ENCODE measurements around the gene SH3BP1.
"Not testable (repeated sequence)": the region's sequence is repeated elsewhere in the genome, so short reads cannot be mapped to it uniquely, and the experiment has no call there.

The SH3BP1 gene

DNA sequence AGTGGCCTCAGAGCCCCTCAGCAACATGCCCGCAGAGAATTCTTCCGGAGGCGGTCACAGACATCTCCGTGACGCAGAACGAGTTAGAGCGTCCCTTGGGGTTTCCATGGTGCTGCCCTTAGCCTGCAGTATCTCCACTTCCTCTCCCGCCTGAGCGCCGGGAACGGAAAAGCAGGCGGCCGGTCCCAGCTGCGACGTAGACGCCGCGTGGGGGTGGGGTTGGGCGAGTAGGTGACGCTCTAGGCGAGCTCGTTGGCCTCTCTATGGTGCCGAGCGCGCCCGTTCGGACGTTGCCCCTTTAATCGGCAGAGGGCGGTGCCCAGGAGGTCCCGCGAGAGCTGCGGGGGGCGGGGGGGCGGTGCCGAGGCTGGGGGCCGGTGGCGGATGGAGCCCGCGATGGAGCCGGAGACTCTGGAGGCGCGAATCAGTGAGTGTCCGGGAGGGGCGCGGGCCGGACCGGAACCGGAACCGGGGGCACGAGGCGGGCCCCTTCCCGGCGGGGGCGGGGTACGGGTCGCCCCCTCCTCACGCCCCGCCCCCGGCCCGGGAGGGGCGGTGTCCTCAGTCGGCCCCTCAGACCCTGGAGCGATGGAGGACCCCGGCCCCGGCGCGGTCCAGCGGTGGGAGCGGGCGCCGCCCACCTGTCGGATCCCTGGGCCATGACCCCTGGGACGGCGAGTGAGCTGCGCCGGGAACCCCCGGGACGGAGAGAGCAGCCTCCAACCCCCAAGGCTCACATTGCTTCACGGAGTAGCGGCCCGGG is 30.8 kb upstream of the SH3BP1 start, which contains the start of gene GGA1:
Gene GGA1 (plus strand): TSS at position 358 of the 763 bp plus-strand sequence. CDS start 27 bp downstream, at position 385.
- Mint-ChIP-seq H3K36me3 (peaks cover 6% of the 10 kb centered on the region), H3K27me3 (peaks cover 14% of the 10 kb centered on the region), H3K4me3 (peak within 1 kb of the TSS; percentile 97), H3K9me3 (no peaks in the 10 kb centered on the region), H3K27ac (peak within 1 kb of the TSS; percentile 96), H3K4me1 (peaks cover 63% of the 10 kb centered on the region)
- DNase-seq: peak; percentile 97
- CTCF ChIA-PET: interaction anchor here (0.6 to 6.3 kb wide), 14 partner anchors 16 to 74 kb away, joined by 3 to 48 read pairs (median 4); partner anchors contain the start of gene LGALS1

DNA sequence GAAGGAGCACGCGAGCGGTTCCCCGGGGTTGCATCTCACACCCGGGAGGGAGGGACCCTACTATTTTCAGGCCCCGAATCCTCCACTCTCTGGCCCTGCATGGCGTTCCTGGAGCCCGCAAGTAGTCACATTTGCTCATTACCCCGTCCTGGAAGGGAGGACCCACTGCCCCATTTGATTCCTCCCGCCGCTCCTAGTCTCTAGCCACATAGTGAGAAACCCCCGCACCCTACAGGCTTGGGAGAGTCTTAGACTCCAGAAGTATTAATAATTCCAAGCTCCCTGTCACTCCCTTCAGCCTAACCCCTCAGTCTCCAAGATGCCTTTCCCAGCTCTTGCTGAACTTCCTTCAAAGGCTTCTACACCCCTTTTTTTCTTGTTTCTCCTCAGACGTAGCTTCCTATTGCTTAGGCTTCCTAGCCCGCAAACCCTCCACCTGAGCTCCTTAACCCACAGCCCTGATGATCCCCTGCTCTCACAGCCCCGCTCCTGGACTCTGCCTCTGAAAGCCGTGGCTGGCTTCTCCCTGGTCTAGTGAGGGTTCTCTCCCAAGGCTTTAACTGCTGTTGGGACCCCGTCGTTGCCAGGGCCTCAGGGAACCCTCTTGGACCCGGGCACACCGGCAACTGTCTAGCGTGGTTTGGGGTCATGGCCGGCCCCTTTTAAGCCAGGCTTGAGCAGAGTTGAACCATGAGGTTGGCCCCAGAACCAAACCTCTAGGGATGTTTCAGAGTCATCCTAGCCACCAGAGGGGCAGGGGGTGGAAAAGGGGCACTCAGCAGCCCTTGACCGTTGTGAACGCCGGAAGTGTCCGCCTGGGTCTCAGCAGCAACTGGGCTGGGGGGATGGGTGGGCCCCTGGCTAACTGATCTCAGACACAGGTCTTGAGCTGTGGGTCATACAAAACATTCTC is 30.0 kb upstream of the SH3BP1 start:
- H3K36me3 Mint-ChIP-seq: peaks cover 10% of the 10 kb centered on the region
- no peaks in the 10 kb centered on the region for H3K9me3 Mint-ChIP-seq
- H3K27me3 Mint-ChIP-seq: peaks cover 7% of the 10 kb centered on the region
- no peak for DNase-seq
- CTCF ChIA-PET: interaction anchor here (0.7 to 6.3 kb wide), 10 partner anchors 14 to 73 kb away, joined by 3 to 48 read pairs (median 6); partner anchors contain the start of gene LGALS1
- H3K27ac Mint-ChIP-seq: peak overlapping the region; percentile 96
- H3K4me1 Mint-ChIP-seq: peaks cover 57% of the 10 kb centered on the region
- peak overlapping the region; percentile 97 for H3K4me3 Mint-ChIP-seq

DNA sequence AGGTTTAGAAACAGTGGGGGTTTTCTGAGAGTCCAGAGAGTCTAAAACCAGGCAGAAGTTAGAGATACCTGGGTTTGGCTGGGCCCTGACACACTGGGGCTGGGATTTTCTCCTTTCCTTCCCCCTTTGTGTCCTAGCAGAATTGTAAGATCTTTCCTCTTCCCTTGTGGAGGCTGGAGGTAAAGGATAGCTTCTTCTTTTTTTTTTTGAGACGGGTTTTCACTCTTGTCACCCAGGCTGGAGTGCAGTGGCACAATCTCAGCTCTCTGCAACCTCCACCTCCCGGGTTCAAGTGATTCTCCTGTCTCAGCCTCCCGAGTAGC is 29.4 kb upstream of the SH3BP1 start:
- not testable (repeated sequence) for H3K27me3 Mint-ChIP-seq, H3K9me3 Mint-ChIP-seq, DNase-seq
- CTCF ChIA-PET: interaction anchor here (0.7 to 6.3 kb wide), 7 partner anchors 14 to 72 kb away, joined by 3 to 48 read pairs (median 7); no protein-coding TSS in a partner anchor
- Mint-ChIP-seq H3K36me3 (peaks cover 12% of the 10 kb centered on the region), H3K27ac (peak overlapping the region; percentile 96), H3K4me3 (peak overlapping the region; percentile 97), H3K4me1 (peaks cover 51% of the 10 kb centered on the region)

DNA sequence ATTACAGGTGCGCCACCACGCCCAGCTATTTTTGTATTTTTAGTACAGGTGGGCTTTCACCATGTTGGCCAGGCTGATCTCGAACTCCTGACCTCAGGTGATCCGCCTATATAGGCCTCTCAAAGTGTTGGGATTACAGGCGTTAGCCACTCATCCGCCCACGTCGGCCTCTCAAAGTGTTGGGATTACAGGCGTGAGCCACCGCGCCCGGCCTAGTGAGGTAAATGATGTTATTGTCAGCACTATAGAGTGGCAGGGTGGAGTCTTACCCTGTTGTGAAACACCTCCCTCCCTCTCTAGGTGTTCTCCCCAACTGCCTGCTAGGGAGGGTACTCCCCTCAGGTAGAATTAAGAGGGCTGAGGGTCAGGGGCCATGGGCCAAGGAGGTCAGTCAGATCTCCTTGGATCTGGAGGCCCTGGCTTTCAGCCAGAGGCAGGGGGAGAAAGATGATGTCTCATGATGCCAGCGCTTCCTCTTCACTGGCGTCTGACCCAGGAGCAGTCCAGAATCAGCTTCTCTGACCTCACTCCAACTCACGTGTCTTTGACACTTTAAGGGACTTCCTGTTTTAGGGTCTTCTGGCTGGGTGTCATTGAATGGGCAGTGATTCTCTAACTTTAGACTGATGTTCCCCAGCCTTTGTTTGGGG is 28.9 kb upstream of the SH3BP1 start:
- peak overlapping the region; percentile 24 for H3K27ac Mint-ChIP-seq
- CTCF ChIA-PET: interaction anchor here (1.0 to 6.3 kb wide), 6 partner anchors 13 to 72 kb away, joined by 3 to 48 read pairs (median 8); no protein-coding TSS in a partner anchor

DNA sequence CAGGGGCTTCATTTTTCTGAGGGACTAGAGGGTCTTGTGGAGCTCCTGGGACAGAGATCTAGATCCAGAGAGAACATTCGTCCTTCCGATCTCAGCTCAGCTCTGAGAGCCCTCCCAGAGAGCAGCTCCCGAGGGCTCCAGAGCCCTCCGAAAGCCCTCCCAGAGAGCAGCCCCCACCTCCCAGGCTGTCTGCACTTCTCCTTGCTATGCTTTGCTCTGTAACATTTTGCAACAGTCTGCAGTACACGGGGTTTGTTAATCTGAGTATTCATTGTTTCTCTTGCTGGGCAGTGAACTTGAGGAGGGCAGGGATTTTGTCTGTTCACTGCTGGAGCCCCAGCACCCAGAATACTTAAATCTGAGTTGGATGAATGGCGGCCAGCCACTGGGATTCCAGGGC is 28.3 kb upstream of the SH3BP1 start:
- Mint-ChIP-seq H3K4me1 (peaks cover 40% of the 10 kb centered on the region), H3K9me3 (no peaks in the 10 kb centered on the region), H3K27me3 (no peaks in the 10 kb centered on the region), H3K4me3 (no peak overlapping the region), H3K27ac (no peak overlapping the region), H3K36me3 (peaks cover 12% of the 10 kb centered on the region)
- no peak for DNase-seq
- CTCF ChIA-PET: interaction anchor here (1.0 to 6.3 kb wide), 4 partner anchors 19 to 71 kb away, joined by 3 to 48 read pairs (median 8); no protein-coding TSS in a partner anchor

More for the DNA sequence above, 28.9 kb upstream of the SH3BP1 start:
- Mint-ChIP-seq H3K4me3 (peak overlapping the region; percentile 97), H3K9me3 (no peaks in the 10 kb centered on the region), H3K27me3 (no peaks in the 10 kb centered on the region), H3K4me1 (peaks cover 46% of the 10 kb centered on the region), H3K36me3 (peaks cover 12% of the 10 kb centered on the region)
- no peak for DNase-seq

DNA sequence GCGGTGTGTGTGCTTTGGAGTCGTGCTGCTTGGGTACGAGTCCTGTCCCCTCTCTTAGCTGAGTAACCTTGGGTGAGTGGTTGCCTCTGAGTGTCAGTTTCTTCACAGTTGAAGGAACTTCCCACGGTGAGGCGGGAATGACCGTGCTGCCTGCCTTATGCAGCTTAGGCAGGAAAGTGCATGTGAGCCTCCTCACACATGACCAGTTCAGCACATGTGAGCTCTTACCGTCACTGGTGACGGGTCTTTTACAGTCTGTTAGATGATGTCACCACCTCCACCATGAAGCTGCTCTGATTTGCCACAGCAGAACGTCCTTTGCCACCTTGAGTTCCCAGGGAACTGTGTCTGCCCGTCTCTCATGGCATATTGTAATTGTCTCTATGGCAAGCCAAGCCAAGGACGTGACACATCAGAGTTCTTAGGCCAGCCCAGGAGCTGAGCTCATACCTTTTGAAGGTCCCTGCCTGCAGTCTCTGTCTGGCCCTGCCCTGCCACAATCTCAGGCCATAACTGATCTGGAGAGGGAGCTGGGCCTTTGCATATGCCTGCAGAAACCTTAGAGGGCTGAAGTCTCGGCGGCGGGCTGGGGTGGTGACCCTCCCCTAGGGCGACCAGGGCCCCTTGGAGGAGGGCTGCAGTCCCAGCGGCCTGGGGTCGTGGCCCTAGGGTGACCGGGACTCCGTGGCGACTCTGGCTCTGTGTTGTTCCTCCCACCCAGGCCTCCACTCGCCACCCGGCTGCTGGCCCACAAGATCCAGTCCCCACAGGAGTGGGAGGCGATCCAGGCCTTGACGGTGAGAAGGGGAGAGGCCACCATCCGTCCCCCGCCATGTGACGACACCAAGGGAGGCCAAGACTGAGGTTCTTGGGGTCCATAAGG is 23.0 kb upstream of the SH3BP1 start:
- H3K27me3 Mint-ChIP-seq: no peaks in the 10 kb centered on the region
- CTCF ChIA-PET: interaction anchor here (1.0 to 1.1 kb wide), 2 partner anchors 27 kb away, joined by 3 read pairs; no protein-coding TSS in a partner anchor
- H3K4me1 Mint-ChIP-seq: peaks cover 3% of the 10 kb centered on the region
- DNase-seq: no peak
- peaks cover 21% of the 10 kb centered on the region for H3K36me3 Mint-ChIP-seq
- H3K27ac Mint-ChIP-seq: no peak overlapping the region
- no peak overlapping the region for H3K4me3 Mint-ChIP-seq
- H3K9me3 Mint-ChIP-seq: no peaks in the 10 kb centered on the region

DNA sequence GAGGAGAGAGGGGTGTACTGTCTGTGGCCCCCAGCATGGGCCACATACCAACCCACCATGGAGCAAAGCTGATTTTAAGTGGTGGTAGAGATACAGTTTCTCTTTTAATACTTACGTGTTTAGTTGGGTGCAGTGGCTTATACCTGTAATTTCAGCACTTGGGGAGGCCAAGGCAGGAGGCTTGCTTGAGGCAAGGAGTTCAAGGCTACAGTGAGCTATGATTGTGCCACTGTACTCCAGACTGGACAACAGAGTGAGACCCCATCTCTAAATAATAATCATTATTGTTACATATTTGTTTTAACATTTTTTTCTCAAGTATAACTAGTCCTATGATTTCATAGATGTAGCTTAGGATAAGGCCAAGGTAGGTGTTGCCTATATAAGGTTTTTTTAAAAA is 22.0 kb upstream of the SH3BP1 start:
- no peaks in the 10 kb centered on the region for H3K9me3 Mint-ChIP-seq
- no peak for DNase-seq

DNA sequence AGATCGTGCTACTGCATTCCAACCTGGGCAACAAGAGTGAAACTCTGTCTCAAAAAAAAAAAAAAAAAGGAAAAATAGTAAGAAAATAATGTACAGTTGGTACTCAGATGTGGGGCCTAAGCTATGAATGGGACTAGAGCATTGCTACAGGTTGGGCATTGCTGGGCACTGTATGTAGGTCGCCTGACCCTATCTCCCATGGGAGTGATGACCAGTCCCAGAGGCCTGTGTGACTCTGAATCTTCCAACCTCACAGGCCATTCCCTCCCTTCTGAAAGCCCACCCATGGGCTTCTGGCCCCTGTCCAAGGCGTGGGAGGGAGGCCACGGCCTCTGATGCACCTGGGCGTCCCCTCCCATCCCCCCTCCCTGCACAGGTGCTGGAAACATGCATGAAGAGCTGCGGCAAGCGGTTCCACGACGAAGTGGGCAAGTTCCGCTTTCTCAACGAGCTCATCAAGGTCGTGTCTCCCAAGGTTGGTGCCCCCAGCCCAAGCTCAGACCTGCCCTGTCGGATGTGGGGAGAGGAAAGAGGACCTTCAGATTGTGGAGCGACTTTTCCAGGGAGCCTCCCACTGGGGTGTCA is 21.3 kb upstream of the SH3BP1 start:
- DNase-seq: no peak
- peaks cover 26% of the 10 kb centered on the region for H3K36me3 Mint-ChIP-seq
- H3K27ac Mint-ChIP-seq: no peak overlapping the region
- H3K27me3 Mint-ChIP-seq: no peaks in the 10 kb centered on the region
- CTCF ChIA-PET: interaction anchor here (1.8 to 2.4 kb wide), 2 partner anchors 15 to 17 kb away, joined by 3 to 6 read pairs; no protein-coding TSS in a partner anchor
- peaks cover 4% of the 10 kb centered on the region for H3K4me1 Mint-ChIP-seq
- no peak overlapping the region for H3K4me3 Mint-ChIP-seq
- H3K9me3 Mint-ChIP-seq: no peaks in the 10 kb centered on the region

More for the DNA sequence above, 22.0 kb upstream of the SH3BP1 start:
- no peak overlapping the region for H3K27ac Mint-ChIP-seq
- H3K27me3 Mint-ChIP-seq: no peaks in the 10 kb centered on the region
- no peak overlapping the region for H3K4me3 Mint-ChIP-seq
- peaks cover 3% of the 10 kb centered on the region for H3K4me1 Mint-ChIP-seq
- CTCF ChIA-PET: interaction anchor here (1.0 kb wide), 1 partner anchor 26 kb away, joined by 3 read pairs; no protein-coding TSS in a partner anchor
- H3K36me3 Mint-ChIP-seq: peaks cover 24% of the 10 kb centered on the region

DNA sequence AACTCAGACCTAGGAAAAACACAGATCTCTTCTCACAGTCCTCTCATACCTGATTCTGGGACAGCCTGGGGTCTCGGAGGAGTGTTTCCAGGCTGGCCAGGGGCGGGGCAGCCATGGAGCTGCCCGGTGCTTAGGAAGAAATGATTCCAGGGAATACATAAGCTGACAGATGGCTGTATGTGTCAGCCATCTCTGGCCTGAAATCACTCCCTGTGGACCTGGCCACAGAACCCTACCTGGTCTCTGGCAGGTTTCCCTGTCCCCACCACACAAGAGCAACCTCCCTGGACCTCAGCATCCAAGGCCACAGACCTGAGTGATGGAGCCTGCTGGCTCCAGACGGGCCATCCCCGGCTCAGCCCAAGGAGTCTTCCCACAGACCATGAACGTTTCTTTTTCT is 20.8 kb upstream of the SH3BP1 start:
- no peaks in the 10 kb centered on the region for H3K27me3 Mint-ChIP-seq
- CTCF ChIA-PET: interaction anchor here (1.8 to 28.2 kb wide), 4 partner anchors 15 to 58 kb away, joined by 3 to 506 read pairs (median 6); partner anchors contain the start of genes LGALS1 and NOL12
- peaks cover 4% of the 10 kb centered on the region for H3K4me1 Mint-ChIP-seq
- peaks cover 26% of the 10 kb centered on the region for H3K36me3 Mint-ChIP-seq
- H3K9me3 Mint-ChIP-seq: no peaks in the 10 kb centered on the region
- no peak overlapping the region for H3K27ac Mint-ChIP-seq
- no peak for DNase-seq
- H3K4me3 Mint-ChIP-seq: no peak overlapping the region

DNA sequence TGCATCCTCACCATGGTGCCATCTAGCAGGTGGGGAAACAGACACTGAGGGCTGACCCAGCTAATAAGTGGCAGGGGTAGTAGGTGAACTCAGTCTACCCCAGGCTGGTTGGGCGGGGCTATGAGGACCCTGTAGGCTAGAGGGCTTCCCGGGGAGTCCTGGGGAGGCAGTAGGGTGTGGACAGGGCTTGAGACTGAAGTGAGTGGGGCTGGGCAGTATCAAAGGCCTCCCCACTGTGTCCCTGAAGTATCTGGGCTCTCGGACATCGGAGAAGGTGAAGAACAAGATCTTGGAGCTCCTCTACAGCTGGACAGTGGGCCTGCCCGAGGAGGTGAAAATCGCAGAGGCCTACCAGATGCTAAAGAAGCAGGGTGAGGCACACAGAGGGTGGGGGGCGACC is 19.5 kb upstream of the SH3BP1 start:
- H3K27me3 Mint-ChIP-seq: no peaks in the 10 kb centered on the region
- no peak for DNase-seq
- no peak overlapping the region for H3K27ac Mint-ChIP-seq
- CTCF ChIA-PET: interaction anchor here (1.8 to 28.2 kb wide), 4 partner anchors 13 to 56 kb away, joined by 3 to 506 read pairs (median 6); partner anchors contain the start of genes LGALS1 and NOL12
- H3K4me3 Mint-ChIP-seq: no peak overlapping the region
- H3K9me3 Mint-ChIP-seq: no peaks in the 10 kb centered on the region
- H3K36me3 Mint-ChIP-seq: peaks cover 25% of the 10 kb centered on the region
- peaks cover 10% of the 10 kb centered on the region for H3K4me1 Mint-ChIP-seq

DNA sequence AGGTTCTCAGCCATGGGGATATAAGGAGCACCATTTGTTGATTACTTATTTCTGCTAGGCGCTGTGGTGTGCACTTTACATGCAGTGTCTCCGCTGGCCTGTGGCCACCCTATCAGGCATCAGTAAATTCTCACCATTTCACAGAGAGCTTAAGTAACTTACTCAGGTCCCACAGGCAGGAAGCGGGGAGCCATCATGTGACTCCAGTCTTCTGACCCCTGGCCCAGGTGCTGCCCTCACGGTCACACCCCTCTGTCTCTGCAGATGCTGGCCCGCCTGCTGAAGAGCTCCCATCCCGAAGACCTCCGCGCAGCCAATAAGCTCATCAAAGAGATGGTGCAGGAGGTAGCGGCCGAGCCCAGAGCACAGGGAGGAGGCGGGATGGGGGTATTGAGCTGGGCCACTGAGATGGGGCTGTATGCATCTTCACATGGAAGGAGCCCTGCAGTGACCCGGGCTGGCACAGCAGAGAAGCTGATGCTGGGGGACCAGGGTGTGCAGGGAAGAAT is 18.1 kb upstream of the SH3BP1 start:
- CTCF ChIA-PET: interaction anchor here (1.1 to 28.2 kb wide), 5 partner anchors 13 to 55 kb away, joined by 3 to 506 read pairs (median 4); partner anchors contain the start of genes LGALS1 and NOL12
- Mint-ChIP-seq H3K9me3 (no peaks in the 10 kb centered on the region), H3K4me3 (no peak overlapping the region), H3K4me1 (peaks cover 23% of the 10 kb centered on the region), H3K27ac (no peak overlapping the region), H3K36me3 (peaks cover 34% of the 10 kb centered on the region), H3K27me3 (no peaks in the 10 kb centered on the region)
- no peak for DNase-seq

All from activated naive CD4-positive, alpha-beta T cell treated with anti-CD3 and anti-CD28 coated beads, Interleukin-2, amount 10 ng/mL, durations not matched to agents 7 days and 5 days (primary cell).